ENCODE data around the gene ZBTB38. TPM values are rescaled to one million over a fixed set of nuclear protein-coding genes. Genes with fewer than 3 reads are reported as not detected.

The ZBTB38 gene, protein sequence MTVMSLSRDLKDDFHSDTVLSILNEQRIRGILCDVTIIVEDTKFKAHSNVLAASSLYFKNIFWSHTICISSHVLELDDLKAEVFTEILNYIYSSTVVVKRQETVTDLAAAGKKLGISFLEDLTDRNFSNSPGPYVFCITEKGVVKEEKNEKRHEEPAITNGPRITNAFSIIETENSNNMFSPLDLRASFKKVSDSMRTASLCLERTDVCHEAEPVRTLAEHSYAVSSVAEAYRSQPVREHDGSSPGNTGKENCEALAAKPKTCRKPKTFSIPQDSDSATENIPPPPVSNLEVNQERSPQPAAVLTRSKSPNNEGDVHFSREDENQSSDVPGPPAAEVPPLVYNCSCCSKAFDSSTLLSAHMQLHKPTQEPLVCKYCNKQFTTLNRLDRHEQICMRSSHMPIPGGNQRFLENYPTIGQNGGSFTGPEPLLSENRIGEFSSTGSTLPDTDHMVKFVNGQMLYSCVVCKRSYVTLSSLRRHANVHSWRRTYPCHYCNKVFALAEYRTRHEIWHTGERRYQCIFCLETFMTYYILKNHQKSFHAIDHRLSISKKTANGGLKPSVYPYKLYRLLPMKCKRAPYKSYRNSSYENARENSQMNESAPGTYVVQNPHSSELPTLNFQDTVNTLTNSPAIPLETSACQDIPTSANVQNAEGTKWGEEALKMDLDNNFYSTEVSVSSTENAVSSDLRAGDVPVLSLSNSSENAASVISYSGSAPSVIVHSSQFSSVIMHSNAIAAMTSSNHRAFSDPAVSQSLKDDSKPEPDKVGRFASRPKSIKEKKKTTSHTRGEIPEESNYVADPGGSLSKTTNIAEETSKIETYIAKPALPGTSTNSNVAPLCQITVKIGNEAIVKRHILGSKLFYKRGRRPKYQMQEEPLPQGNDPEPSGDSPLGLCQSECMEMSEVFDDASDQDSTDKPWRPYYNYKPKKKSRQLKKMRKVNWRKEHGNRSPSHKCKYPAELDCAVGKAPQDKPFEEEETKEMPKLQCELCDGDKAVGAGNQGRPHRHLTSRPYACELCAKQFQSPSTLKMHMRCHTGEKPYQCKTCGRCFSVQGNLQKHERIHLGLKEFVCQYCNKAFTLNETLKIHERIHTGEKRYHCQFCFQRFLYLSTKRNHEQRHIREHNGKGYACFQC (N-terminal part only)
- total RNA-seq (142 and 191 TPM in 2 replicates), polyA plus RNA-seq (64.0 and 96.0 TPM in 2 replicates), polyA minus RNA-seq (ENCODE audit: low replicate concordance) (105 and 128 TPM in 2 replicates)
- 41.3 and 85.4 TPM in 2 replicates for polyA plus RNA-seq (2012)

- Histone ChIP-seq H3K36me3 (ENCODE audit: control insufficient read depth, insufficient read depth, low read length) (no peaks in the 10 kb centered on the region), H2AFZ (ENCODE audit: low read length) (no peak within 1 kb of the TSS), H3K4me1 (ENCODE audit: control insufficient read depth, extremely low read depth, insufficient read depth, low read length) (peaks cover 33% of the 10 kb centered on the region), H3K9me3 (ENCODE audit: control insufficient read depth, insufficient read depth, low read depth, low read length) (no peaks in the 10 kb centered on the region), H3K4me3 (replicated peaks in 1 of 4; ENCODE audit: control extremely low read depth in 1 of 4, insufficient read depth in 1 of 4, low read depth in 3 of 4, low read length in 4 of 4) (peak within 1 kb of the TSS; percentile 34 to 68 (median 41)), H3K9ac (ENCODE audit: insufficient read depth, low read length) (peak within 1 kb of the TSS; percentile 80), H3K27ac (ENCODE audit: insufficient read depth, low read length) (peak within 1 kb of the TSS; percentile 100), H4K20me1 (ENCODE audit: control insufficient read depth, extremely low read depth, insufficient read depth, low read length) (no peaks in the 10 kb centered on the region), H3K27me3 (ENCODE audit: control insufficient read depth, insufficient read depth, low read length) (no peaks in the 10 kb centered on the region), H3K79me2 (ENCODE audit: control insufficient read depth, insufficient read depth, low read length) (peaks cover 28% of the 10 kb centered on the region), H3K4me2 (ENCODE audit: extremely low read depth, insufficient read depth, low read length) (peak within 1 kb of the TSS; percentile 85)
- TF ChIP-seq, protein P1, sequence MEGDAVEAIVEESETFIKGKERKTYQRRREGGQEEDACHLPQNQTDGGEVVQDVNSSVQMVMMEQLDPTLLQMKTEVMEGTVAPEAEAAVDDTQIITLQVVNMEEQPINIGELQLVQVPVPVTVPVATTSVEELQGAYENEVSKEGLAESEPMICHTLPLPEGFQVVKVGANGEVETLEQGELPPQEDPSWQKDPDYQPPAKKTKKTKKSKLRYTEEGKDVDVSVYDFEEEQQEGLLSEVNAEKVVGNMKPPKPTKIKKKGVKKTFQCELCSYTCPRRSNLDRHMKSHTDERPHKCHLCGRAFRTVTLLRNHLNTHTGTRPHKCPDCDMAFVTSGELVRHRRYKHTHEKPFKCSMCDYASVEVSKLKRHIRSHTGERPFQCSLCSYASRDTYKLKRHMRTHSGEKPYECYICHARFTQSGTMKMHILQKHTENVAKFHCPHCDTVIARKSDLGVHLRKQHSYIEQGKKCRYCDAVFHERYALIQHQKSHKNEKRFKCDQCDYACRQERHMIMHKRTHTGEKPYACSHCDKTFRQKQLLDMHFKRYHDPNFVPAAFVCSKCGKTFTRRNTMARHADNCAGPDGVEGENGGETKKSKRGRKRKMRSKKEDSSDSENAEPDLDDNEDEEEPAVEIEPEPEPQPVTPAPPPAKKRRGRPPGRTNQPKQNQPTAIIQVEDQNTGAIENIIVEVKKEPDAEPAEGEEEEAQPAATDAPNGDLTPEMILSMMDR (conservative IDR thresholded peaks at IDR 0.05 in 1 of 2, IDR thresholded peaks at IDR 0.05 in 1 of 2; ENCODE audit: low read depth in 1 of 2, low read length in 2 of 2), result no peak
- no peak for TF ChIP-seq EZH2 (IDR thresholded peaks at IDR 0.05; ENCODE audit: low read length, missing control alignments)
- peak; percentile 96 for DNase-seq (ENCODE audit: low read depth in 2 of 2)
Observed at GRCh38 chr3:141368062-141368924, at the start of gene ZBTB38. TSS of gene ZBTB38 (plus strand) at chr3:141368504. CDS start at chr3:141442389, 73,885 bp downstream.

- Histone ChIP-seq H3K9ac (ENCODE audit: insufficient read depth, low read length) (no peak overlapping the region), H3K27ac (ENCODE audit: insufficient read depth, low read length) (no peak overlapping the region), H3K27me3 (ENCODE audit: control insufficient read depth, insufficient read depth, low read length) (no peaks in the 10 kb centered on the region), H3K4me1 (ENCODE audit: control insufficient read depth, extremely low read depth, insufficient read depth, low read length) (no peaks in the 10 kb centered on the region), H3K79me2 (ENCODE audit: control insufficient read depth, insufficient read depth, low read length) (no peaks in the 10 kb centered on the region), H3K36me3 (ENCODE audit: control insufficient read depth, insufficient read depth, low read length) (no peaks in the 10 kb centered on the region), H3K4me2 (ENCODE audit: extremely low read depth, insufficient read depth, low read length) (no peak overlapping the region), H2AFZ (ENCODE audit: low read length) (no peak overlapping the region), H4K20me1 (ENCODE audit: control insufficient read depth, extremely low read depth, insufficient read depth, low read length) (no peaks in the 10 kb centered on the region), H3K9me3 (ENCODE audit: control insufficient read depth, insufficient read depth, low read depth, low read length) (no peaks in the 10 kb centered on the region), H3K4me3 (replicated peaks in 1 of 4; ENCODE audit: control extremely low read depth in 1 of 4, insufficient read depth in 1 of 4, low read depth in 3 of 4, low read length in 4 of 4) (no peak overlapping the region)
- no peak for DNase-seq (ENCODE audit: low read depth in 2 of 2)
- no peak for TF ChIP-seq EZH2 (IDR thresholded peaks at IDR 0.05; ENCODE audit: low read length, missing control alignments)
- TF ChIP-seq, protein P1 (conservative IDR thresholded peaks at IDR 0.05 in 1 of 2, IDR thresholded peaks at IDR 0.05 in 1 of 2; ENCODE audit: low read depth in 1 of 2, low read length in 2 of 2), result no peak
Observed at GRCh38 chr3:141320399-141321108, 47.8 kb upstream of the ZBTB38 start.
